HepG2 (cell line): ENCODE results near the gene DDR1. TPM values are rescaled to one million over a fixed set of nuclear protein-coding genes. Genes with fewer than 3 reads are reported as not detected.

Experiments
- DPF2 ChIP-seq: sonication (generic); formaldehyde crosslinking; IDR thresholded peaks from 2 replicates; pipeline ENCODE4 v1.4.0; 2020; ENCODE audit warnings: mild to moderate bottlenecking, low read depth, missing genetic modification reagents, borderline replicate concordance
- GFI1 ChIP-seq: sonication (generic); formaldehyde crosslinking; IDR thresholded peaks from 2 replicates; pipeline ENCODE4 v1.5.0; 2020; ENCODE audit warnings: missing genetic modification reagents, mild to moderate bottlenecking, borderline replicate concordance
- NFAT5 ChIP-seq: sonication (generic); formaldehyde crosslinking; IDR thresholded peaks from 2 replicates; pipeline ENCODE4 v1.4.0; 2020; ENCODE audit warnings: missing genetic modification reagents
- NKX3-1 ChIP-seq: sonication (generic); formaldehyde crosslinking; IDR thresholded peaks from 2 replicates; pipeline ENCODE4 v1.5.0; 2020; ENCODE audit warnings: missing genetic modification reagents
- RXRB ChIP-seq: IDR thresholded peaks from 2 replicates; pipeline ENCODE4 v1.6.1; 2016; ENCODE audit warnings: borderline replicate concordance, missing genetic modification reagents, missing compliant biosample characterization
- SMYD3 ChIP-seq: sonication (generic); formaldehyde crosslinking; IDR thresholded peaks from 2 replicates; pipeline ENCODE4 v1.8.1; 2023; ENCODE audit warnings: mild to moderate bottlenecking, missing genetic modification reagents
- SRSF9 ChIP-seq: fragments of 200-400 bp; formaldehyde crosslinking; IDR thresholded peaks from 2 replicates; pipeline ENCODE4 v1.6.1; 2018; ENCODE audit warnings: borderline replicate concordance, mild to moderate bottlenecking, low read depth, low read length; ENCODE audit not compliant: insufficient read depth, poor library complexity, severe bottlenecking
- TBP ChIP-seq: sonication (generic); formaldehyde crosslinking; IDR thresholded peaks from 2 replicates; pipeline ENCODE4 v1.5.0; 2020; ENCODE audit warnings: missing genetic modification reagents
- ZBTB3 ChIP-seq: sonication (generic); formaldehyde crosslinking; IDR thresholded peaks from 2 replicates; pipeline ENCODE4 v1.4.0; 2020; ENCODE audit warnings: low read depth, mild to moderate bottlenecking, moderate library complexity, missing genetic modification reagents, borderline replicate concordance
- ZNF17 ChIP-seq: sonication (generic); formaldehyde crosslinking; IDR thresholded peaks from 2 replicates; pipeline ENCODE4 v1.5.0; 2020; ENCODE audit warnings: mild to moderate bottlenecking, missing genetic modification reagents
- ZNF251 ChIP-seq: sonication (generic); formaldehyde crosslinking; IDR thresholded peaks from 2 replicates; pipeline ENCODE4 v1.9.0; 2021; ENCODE audit warnings: mild to moderate bottlenecking, missing genetic modification reagents
- ZNF256 ChIP-seq: sonication (generic); formaldehyde crosslinking; conservative IDR thresholded peaks from 2 replicates; pipeline ENCODE4 v1.4.0; 2020; ENCODE audit warnings: missing genetic modification reagents
- ZNF275 ChIP-seq: sonication (generic); formaldehyde crosslinking; IDR thresholded peaks from 2 replicates; pipeline ENCODE4 v1.8.0; 2022; ENCODE audit warnings: missing genetic modification reagents, mild to moderate bottlenecking, inconsistent platforms, borderline replicate concordance
- ZNF276 ChIP-seq: sonication (generic); formaldehyde crosslinking; IDR thresholded peaks from 2 replicates; pipeline ENCODE4 v1.4.0; 2020; ENCODE audit warnings: mild to moderate bottlenecking, low read depth, missing genetic modification reagents
- ZNF30 ChIP-seq: sonication (generic); formaldehyde crosslinking; IDR thresholded peaks from 2 replicates; pipeline ENCODE4 v1.5.0; 2020; ENCODE audit warnings: mild to moderate bottlenecking, missing genetic modification reagents
- ZNF468 ChIP-seq: sonication (generic); formaldehyde crosslinking; IDR thresholded peaks from 2 replicates; pipeline ENCODE4 v1.8.0; 2022; ENCODE audit warnings: mild to moderate bottlenecking, moderate library complexity, missing genetic modification reagents
- ZNF790 ChIP-seq: sonication (generic); formaldehyde crosslinking; IDR thresholded peaks from 2 replicates; pipeline ENCODE4 v1.8.0; 2022; ENCODE audit warnings: missing genetic modification reagents, mild to moderate bottlenecking, borderline replicate concordance
- ZNF83 ChIP-seq: sonication (generic); formaldehyde crosslinking; IDR thresholded peaks from 2 replicates; pipeline ENCODE4 v1.4.0; 2020; ENCODE audit warnings: missing genetic modification reagents, mild to moderate bottlenecking, borderline replicate concordance
- polyA plus RNA-seq, 8 experiments: library from polyadenylated mRNA; depleted of rRNA in 3 of 8; stranded (reverse) in 7 of 8; unstranded in 1 of 8; fragments of >200 nt; fragmentation: Illumina TruSeq in 4 of 8; extraction: Trizol in 4 of 8; gene quantifications; 2 replicates each; pipeline versions ENCODE4 v1.2.1 to v1.2.3, GENCODE V29; 2011 to 2016; ENCODE audit warnings: low read depth in 4 of 8, missing spikeins in 1 of 8, mixed read lengths in 1 of 8; ENCODE audit not compliant: insufficient read depth in 1 of 8
- total RNA-seq, 5 experiments: library from RNA; depleted of rRNA; stranded (reverse); fragments of >200 nt; fragmentation: Illumina TruSeq; extraction: Trizol; gene quantifications; 2 replicates each; pipeline ENCODE4 v1.2.3, GENCODE V29; 2016; ENCODE audit warnings: low read depth in 1 of 5

DDR1 gene
- total and polyA plus RNA-seq, 2 of the 13 experiments (the other 11 are each of a cell fraction or from before 2014, with no cell fraction given) = 16.7 to 20.2 TPM

GRCh38 chr6:30907758-30908591, 23.7 kb downstream of the DDR1 start, which contains the start of gene GTF2H4 (continued):
- TF ChIP-seq ZNF30 (CRISPR knock-in tag) (0 out of 2 replicates have a peak, but pooled peaks have one; percentile 67), SMYD3 (CRISPR knock-in tag) (peak; percentile 91; the same call in 1 of the 2 replicates), ZNF790 (no peak; the same call in 1 of the 2 replicates), DPF2 (no peak), ZNF275 (no peak), NKX3-1 (CRISPR knock-in tag) (no peak), ZNF17 (CRISPR knock-in tag) (no peak), ZNF83 (no peak), ZNF256 (CRISPR knock-in tag) (no peak), NFAT5 (CRISPR knock-in tag) (no peak), SRSF9 (no peak), ZNF251 (CRISPR knock-in tag) (no peak), RXRB (peak; percentile 72), TBP (peak; percentile 87; the same call in 1 of the 2 replicates), ZNF276 (CRISPR knock-in tag) (peak; percentile 90; the same call in 1 of the 2 replicates), GFI1 (no peak; the same call in 1 of the 2 replicates), ZBTB3 (peak; percentile 68; the same call in 1 of the 2 replicates), ZNF468 (CRISPR knock-in tag) (0 out of 2 replicates have a peak, but pooled peaks have one; percentile 29)
